HUES48 (cell line): Measurements from ENCODE around the gene SLC25A53.
A peak's percentile ranks its signal among the peaks of the same experiment; 100 is the strongest.

Experiments used
- H3K27ac ChIP-seq: one replicate; pipeline ENCODE4 v1.7.0; 2013; ENCODE audit warnings: low read depth, low read length, inconsistent platforms
- H3K27me3 ChIP-seq: 2 replicates; pipeline ENCODE4 v1.6.1; 2013; ENCODE audit warnings: mild to moderate bottlenecking, low read length; ENCODE audit not compliant: control insufficient read depth, insufficient read depth
- H3K36me3 ChIP-seq: 2 replicates; pipeline ENCODE4 v1.6.1; 2013; ENCODE audit warnings: low read length; ENCODE audit not compliant: control insufficient read depth, insufficient read depth
- H3K4me1 ChIP-seq: 2 replicates; pipeline ENCODE4 v1.6.1; 2013; ENCODE audit warnings: mild to moderate bottlenecking, low read length; ENCODE audit not compliant: control insufficient read depth, insufficient read depth
- H3K4me3 ChIP-seq: 2 replicates; pipeline ENCODE4 v1.5.1; 2013; ENCODE audit warnings: mild to moderate bottlenecking, low read depth, low read length
- H3K9ac ChIP-seq: 2 replicates; pipeline ENCODE4 v1.6.1; 2013; ENCODE audit warnings: mild to moderate bottlenecking, low read depth, low read length, moderate library complexity
- H3K9me3 ChIP-seq: 2 replicates; pipeline ENCODE4 v1.6.1; 2013; ENCODE audit warnings: low read length; ENCODE audit not compliant: control insufficient read depth, insufficient read depth

Gene SLC25A53

DNA sequence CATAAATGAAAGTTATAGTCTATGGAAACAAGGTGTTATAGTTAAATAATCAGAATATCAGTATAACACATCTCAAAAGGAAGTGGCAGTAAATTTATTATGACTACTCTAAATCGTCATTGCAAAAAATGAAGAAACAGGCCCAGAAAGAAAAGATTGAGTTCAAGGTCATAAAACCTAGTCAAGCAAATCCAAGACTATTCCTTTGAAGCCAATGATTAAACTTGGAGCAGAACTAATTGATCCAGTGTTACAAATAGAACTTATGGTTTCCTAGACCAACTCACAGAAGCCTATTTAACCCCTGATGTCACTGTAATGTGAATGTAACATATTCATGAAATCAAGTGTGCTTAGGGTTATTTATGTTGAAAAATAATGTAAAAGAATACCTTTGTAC lies 11.3 kb upstream of the SLC25A53 start:
- Histone ChIP-seq H3K9ac (no peak overlapping the region), H3K36me3 (peaks cover 9% of the 10 kb centered on the region), H3K4me1 (peaks cover 15% of the 10 kb centered on the region), H3K27me3 (peaks cover 9% of the 10 kb centered on the region; the same call in 1 of the 2 replicates), H3K9me3 (no peaks in the 10 kb centered on the region), H3K27ac (no peak overlapping the region), H3K4me3 (peak overlapping the region; percentile 98)

DNA sequence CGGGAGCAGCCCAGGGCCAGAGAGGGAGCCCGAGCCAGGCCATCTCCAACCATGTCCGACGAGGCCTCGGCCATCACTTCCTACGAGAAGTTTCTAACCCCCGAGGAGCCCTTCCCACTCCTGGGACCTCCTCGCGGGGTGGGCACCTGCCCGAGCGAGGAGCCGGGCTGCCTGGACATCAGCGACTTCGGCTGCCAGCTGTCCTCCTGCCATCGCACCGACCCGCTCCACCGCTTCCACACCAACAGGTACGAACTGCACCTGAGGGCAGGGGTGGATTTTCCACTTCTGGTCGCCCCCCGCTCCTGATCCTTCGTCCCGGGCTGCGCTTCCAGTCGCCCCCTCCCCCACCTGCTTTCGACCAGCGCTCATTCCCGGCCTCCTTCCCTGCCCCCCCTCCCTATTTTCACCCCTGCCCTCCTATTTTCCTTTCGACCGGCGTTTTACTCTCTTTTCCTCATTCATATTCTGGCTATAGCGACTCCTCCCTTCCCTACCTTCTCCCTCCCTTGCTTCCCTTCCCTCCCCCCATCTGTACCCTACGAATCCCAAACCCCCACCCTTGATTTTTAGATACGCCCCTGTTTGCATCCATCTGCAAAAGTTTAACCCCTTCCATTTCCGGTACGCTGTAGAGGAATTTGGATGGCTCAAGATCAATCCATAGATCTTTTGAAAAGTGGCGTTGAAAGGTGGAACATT lies 10.1 kb upstream of the SLC25A53 start:
- peak overlapping the region; percentile 72 for H3K27ac ChIP-seq
- no peaks in the 10 kb centered on the region for H3K9me3 ChIP-seq
- peak overlapping the region; percentile 69 for H3K9ac ChIP-seq
- H3K4me3 ChIP-seq: peak overlapping the region; percentile 98
- H3K27me3 ChIP-seq: peaks cover 11% of the 10 kb centered on the region; the same call in 1 of the 2 replicates
- H3K36me3 ChIP-seq: no peaks in the 10 kb centered on the region; the same call in 1 of the 2 replicates
- H3K4me1 ChIP-seq: peaks cover 15% of the 10 kb centered on the region

DNA sequence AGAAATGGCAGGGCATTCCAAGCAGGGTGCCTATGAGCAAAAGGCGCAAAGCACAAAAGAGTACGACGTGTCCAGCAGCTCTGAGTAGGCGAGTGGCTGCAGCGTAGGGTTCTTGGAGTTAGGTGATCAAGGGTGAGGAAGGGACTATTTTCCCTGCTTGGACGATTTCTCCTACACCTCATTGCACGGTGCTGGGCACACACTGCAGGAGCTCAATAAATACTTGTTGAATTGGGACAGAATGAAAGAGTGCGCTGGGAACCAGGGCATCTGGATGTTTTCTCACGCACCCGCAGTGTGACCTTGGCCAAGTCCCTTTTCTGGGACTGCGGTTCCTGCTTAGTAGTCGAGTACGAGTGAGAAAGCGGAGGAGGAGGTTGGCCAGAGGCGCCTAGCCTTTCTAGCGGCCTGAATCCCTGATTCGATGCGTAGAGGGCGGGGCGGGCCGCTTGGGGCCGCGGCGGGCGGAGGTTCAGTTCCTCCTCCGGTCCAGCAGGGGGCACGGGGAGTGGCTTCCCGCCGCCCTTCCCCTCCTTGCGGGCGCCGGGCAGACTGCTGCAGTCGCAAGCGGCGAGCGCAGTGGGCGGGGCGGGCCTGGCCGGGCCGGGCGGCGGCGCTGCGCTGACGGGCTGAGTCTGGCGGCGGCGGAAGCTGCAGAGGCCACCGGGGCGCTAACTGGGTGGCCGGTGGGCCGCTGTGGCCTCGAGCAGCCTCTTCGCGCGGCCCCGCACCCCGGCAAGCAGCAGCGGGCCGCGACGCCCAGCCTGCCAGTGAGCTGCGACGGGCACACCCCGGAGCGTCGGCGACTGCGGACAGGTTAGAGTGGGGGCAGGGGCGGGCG lies 9.3 kb upstream of the SLC25A53 start, which contains the start of gene FAM199X:
TSS of gene FAM199X (plus strand) at position 560 of the 841 bp plus-strand sequence. CDS start 333 bp downstream, outside the sequence.
- Histone ChIP-seq H3K27me3 (peaks cover 11% of the 10 kb centered on the region; the same call in 1 of the 2 replicates), H3K4me3 (peak within 1 kb of the TSS; percentile 98), H3K9ac (peak within 1 kb of the TSS; percentile 69), H3K27ac (peak within 1 kb of the TSS; percentile 72), H3K4me1 (peaks cover 15% of the 10 kb centered on the region), H3K36me3 (no peaks in the 10 kb centered on the region; the same call in 1 of the 2 replicates), H3K9me3 (no peaks in the 10 kb centered on the region)

DNA sequence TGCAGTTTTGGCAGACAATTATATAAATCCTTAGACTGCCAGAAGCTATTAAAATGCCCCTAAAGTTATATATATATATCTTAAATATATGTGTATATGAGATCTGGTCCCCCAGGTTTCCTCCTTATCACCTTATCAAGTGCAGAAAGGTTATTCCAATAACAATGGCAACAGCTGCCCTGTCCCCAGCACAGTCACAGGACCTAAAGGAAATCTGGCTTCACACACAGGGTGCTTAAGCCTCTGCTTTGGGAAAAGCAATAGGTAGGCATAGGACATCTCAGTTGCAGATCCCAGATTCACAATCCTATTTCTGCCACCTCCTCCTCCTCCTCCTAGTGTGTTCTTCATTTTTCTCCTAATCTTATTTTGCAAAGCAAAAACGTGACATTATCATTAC lies 5.8 kb downstream of the SLC25A53 start:
- no peaks in the 10 kb centered on the region for H3K4me1 ChIP-seq
- no peaks in the 10 kb centered on the region for H3K36me3 ChIP-seq
- H3K4me3 ChIP-seq: no peak overlapping the region
- H3K27me3 ChIP-seq: no peaks in the 10 kb centered on the region
- no peaks in the 10 kb centered on the region for H3K9me3 ChIP-seq
- no peak overlapping the region for H3K9ac ChIP-seq
- H3K27ac ChIP-seq: no peak overlapping the region

DNA sequence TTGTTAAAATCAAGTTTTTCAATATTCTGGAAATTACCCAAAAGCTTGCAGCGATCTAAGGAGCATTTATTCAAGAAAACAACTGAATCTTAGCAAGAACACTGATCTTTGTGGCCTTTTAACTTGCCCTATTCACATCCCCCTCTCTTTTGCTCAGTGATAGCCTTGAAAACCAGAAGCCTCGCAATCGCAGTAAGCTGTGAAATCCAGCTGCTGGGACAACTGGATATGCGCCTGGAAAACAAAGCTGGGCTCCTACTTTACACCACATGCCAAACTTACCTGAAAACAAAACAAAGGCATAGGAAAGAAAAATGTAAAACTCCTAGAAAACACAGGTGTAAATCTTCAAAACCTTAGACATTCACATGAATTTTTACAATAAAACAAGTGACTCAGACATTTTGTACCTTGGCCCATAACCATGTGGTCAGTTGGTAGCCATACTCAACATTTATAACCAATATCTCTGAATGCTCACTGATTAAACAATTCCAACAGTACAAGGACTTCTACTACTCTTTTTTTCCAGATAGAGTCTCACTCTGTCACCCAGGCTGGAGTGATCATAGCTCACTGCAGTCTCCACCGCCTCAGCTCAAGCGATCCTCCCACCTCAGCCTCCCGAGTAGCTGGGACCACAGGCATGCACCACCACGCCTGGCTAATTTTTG lies 15.6 kb downstream of the SLC25A53 start:
- Histone ChIP-seq H3K36me3 (no peaks in the 10 kb centered on the region), H3K4me1 (0 out of 2 replicates have a peak, but pooled peaks cover 1% of the 10 kb centered on the region), H3K27me3 (peaks cover 3% of the 10 kb centered on the region; the same call in 1 of the 2 replicates), H3K4me3 (no peak overlapping the region), H3K9ac (no peak overlapping the region), H3K27ac (no peak overlapping the region), H3K9me3 (no peaks in the 10 kb centered on the region)

DNA sequence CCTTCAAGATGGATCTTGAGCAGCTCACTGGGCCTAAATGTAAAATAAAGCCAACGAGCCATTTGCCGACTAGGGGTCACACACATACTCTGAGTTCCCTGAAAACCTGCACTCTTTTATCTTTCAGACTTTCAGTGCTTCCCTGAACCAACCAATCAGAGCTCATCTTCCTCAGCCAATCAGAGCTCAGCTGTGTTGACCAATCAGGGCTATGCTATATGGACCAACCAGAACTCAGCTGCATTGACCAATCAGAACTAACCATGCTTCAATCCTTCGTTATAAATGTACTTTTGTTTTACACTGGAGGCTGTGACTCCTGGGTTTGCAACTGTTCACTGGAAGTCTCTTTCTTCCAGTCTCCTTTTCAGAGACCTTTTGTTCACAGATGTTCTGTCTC lies 19.3 kb downstream of the SLC25A53 start:
- H3K27me3 ChIP-seq: peaks cover 12% of the 10 kb centered on the region
- no peaks in the 10 kb centered on the region for H3K36me3 ChIP-seq
- no peaks in the 10 kb centered on the region for H3K9me3 ChIP-seq
- H3K9ac ChIP-seq: no peak overlapping the region
- 0 out of 2 replicates have a peak, but pooled peaks cover 2% of the 10 kb centered on the region for H3K4me1 ChIP-seq
- H3K4me3 ChIP-seq: no peak overlapping the region
- H3K27ac ChIP-seq: no peak overlapping the region

DNA sequence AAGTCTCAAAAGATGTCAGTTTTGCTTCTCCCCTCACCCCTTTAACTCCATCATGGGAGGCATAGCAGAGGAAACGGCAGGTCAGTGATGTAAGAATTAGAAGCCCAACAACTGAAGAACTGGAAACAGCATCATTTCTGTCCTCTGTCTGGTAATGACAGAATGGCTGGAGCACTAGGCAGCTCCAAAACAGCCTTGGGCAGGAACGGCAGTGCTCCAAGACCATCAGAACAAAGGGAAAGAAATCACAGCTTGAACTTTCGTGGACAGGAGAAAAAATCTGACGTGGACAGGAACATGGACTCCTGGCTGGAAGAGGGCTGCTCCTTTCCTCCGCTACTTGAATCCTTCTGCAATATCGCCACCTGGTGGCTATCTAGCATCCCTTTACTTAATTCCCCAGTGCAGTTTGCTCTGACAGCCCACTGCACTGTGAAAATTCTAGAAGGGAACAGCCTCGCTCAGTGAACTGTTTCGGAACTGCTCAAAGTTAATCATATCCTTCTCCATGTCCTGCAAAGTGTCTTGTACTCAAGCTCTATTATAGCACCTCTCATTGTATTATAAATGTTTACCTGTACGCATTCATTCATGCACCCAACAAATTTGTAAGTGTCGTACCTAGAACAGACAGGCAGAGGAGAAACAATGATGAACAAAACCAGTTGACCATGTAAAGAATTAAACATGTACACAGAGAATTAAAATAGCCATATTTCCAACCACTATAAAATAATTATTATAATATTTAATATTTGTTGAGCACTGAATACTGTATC lies 20.4 kb downstream of the SLC25A53 start:
- Histone ChIP-seq H3K27me3 (peaks cover 9% of the 10 kb centered on the region), H3K4me3 (peak overlapping the region; percentile 58), H3K36me3 (no peaks in the 10 kb centered on the region), H3K4me1 (0 out of 2 replicates have a peak, but pooled peaks cover 2% of the 10 kb centered on the region), H3K9me3 (no peaks in the 10 kb centered on the region), H3K27ac (no peak overlapping the region), H3K9ac (no peak overlapping the region)

DNA sequence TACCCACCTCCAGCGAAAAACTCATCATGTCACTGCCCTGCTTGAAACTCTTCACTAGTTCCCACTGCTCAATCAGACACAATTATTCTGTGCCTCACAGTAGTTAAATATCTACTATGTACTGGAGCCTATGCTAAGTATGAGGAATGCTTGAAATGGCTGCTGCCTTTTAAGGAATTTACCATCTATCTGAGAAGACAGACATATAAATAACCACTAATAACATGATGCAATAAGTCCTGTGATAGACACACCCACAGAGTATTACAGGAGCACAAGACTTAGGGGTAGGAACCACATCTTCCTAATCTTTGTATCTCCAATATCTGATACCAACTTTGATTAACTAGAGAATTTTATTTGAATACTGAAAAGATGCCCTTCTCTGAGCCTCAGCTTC lies 21.1 kb downstream of the SLC25A53 start:
- H3K9me3 ChIP-seq: no peaks in the 10 kb centered on the region
- H3K27ac ChIP-seq: no peak overlapping the region
- no peak overlapping the region for H3K9ac ChIP-seq
- H3K36me3 ChIP-seq: no peaks in the 10 kb centered on the region
- peaks cover 9% of the 10 kb centered on the region for H3K27me3 ChIP-seq
- no peak overlapping the region for H3K4me3 ChIP-seq
- 0 out of 2 replicates have a peak, but pooled peaks cover 2% of the 10 kb centered on the region for H3K4me1 ChIP-seq

DNA sequence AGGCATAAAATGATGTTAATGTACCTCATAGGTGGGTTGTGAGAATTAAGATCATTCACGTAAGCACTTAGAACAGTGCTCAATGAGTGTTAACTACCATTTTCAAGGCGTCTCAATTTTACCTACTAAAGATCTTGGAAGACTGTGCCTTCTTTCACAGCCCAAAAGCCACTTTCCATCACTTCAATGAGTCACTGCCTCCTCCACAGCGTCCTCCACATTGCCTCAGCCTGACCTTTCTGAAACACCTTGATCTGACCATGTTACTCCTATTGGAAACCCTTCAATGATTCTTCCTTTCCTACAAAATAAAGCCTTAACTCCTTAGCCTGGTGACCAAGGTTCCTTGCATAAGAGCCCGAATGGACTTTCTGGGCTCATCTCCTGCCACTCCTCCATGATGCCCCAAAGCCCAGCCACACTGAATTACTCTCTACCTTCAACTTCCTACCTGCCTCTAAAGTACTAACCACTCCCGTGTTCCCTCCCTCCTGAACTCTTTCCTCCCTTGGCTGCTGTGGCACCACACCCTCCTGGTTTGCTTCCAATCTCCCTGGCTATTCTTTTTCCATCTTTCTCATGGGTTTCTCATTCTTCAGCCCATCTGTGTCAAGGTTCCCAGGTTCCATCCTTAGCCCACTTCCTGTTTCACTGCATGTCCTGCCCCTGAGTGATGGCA lies 22.1 kb downstream of the SLC25A53 start:
- H3K9ac ChIP-seq: no peak overlapping the region
- no peak overlapping the region for H3K4me3 ChIP-seq
- 0 out of 2 replicates have a peak, but pooled peaks cover 2% of the 10 kb centered on the region for H3K4me1 ChIP-seq
- H3K36me3 ChIP-seq: no peaks in the 10 kb centered on the region
- no peak overlapping the region for H3K27ac ChIP-seq
- no peaks in the 10 kb centered on the region for H3K9me3 ChIP-seq
- peaks cover 9% of the 10 kb centered on the region for H3K27me3 ChIP-seq

DNA sequence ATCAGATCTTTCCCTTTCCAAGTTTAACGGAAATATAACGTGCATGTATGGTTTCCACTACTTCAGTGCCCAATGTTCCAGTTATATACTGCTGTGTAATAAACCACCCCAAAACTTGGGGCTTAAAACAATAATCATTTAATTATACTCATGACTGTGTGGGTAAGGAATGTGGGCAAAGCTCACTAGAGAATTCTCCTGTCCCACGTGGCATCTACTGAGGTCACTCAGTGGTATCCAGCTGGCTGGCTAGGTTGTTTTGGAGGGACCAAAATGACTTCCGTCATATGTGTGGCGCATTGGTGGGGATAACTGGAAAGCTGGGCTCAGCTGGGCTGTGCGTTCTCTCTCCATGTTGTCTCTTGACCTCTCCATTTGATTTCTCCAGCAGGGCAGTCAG lies 26.0 kb downstream of the SLC25A53 start:
- Histone ChIP-seq H3K27ac (no peak overlapping the region), H3K27me3 (peaks cover 9% of the 10 kb centered on the region), H3K9ac (no peak overlapping the region), H3K4me1 (no peaks in the 10 kb centered on the region), H3K9me3 (no peaks in the 10 kb centered on the region), H3K36me3 (no peaks in the 10 kb centered on the region), H3K4me3 (no peak overlapping the region)
